Stomach (tissue), 4 donors: Measurements from ENCODE around the gene TBL2.

Experiments
- POLR2A ChIP-seq, 4 donors: fragments of 450-650 bp; IDR thresholded peaks; one replicate each; pipeline ENCODE4 v1.6.1; 2016; ENCODE audit warnings: antibody characterized with exemption in 4 of 4, control low read depth in 2 of 4, mild to moderate bottlenecking in 1 of 4, moderate library complexity in 1 of 4
- POLR2AphosphoS5 ChIP-seq, 3 donors: sonication (generic); formaldehyde crosslinking; IDR thresholded peaks; one replicate each; pipeline ENCODE4 v1.6.1; 2016; ENCODE audit warnings: antibody characterized with exemption in 3 of 3
- TF ChIP-seq, protein P1 (sequence below), 7 experiments: fragments of 450-650 bp in 4 of 7; fragments of 200-600 bp in 3 of 7; sonication (generic) in 3 of 7; IDR thresholded peaks; one replicate each; pipeline ENCODE4 v1.5.1; 2016 to 2019; ENCODE audit warnings: antibody characterized with exemption in 7 of 7, control low read depth in 2 of 7, mild to moderate bottlenecking in 1 of 7

DNA sequence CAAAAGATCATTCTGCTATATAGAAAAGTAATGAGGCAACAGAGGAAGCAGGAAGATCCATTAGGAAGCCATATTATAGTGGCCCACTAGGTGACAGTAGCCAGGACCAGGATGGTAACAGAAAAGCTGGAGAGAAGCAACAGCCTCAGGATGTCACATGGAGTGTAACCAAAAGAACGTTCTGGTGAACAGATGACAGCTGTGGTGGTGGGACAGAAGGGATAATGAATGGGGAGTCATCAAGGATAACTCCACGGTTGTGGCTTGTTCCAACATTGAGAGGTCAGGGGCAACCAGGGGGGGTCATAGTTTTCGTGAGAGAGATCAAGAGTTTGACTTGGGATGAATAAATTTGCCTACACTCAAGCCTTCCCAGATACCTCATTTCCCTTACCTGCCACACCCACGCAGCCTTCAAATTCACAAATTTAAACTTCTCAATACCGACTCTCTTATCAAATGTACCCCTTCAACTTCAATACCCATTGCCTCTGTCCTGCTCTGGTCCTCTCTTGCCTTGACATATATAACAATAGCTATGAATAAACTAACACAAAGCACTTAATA lies 9.3 kb downstream of the TBL2 start:
- TF ChIP-seq, protein P1, sequence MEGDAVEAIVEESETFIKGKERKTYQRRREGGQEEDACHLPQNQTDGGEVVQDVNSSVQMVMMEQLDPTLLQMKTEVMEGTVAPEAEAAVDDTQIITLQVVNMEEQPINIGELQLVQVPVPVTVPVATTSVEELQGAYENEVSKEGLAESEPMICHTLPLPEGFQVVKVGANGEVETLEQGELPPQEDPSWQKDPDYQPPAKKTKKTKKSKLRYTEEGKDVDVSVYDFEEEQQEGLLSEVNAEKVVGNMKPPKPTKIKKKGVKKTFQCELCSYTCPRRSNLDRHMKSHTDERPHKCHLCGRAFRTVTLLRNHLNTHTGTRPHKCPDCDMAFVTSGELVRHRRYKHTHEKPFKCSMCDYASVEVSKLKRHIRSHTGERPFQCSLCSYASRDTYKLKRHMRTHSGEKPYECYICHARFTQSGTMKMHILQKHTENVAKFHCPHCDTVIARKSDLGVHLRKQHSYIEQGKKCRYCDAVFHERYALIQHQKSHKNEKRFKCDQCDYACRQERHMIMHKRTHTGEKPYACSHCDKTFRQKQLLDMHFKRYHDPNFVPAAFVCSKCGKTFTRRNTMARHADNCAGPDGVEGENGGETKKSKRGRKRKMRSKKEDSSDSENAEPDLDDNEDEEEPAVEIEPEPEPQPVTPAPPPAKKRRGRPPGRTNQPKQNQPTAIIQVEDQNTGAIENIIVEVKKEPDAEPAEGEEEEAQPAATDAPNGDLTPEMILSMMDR (IDR thresholded peaks at IDR 0.05) = no peak
- TF ChIP-seq POLR2A (IDR thresholded peaks at IDR 0.05) (no peak), POLR2AphosphoS5 (IDR thresholded peaks at IDR 0.05) (no peak)
